ENCODE measurements around the gene PTMS.

Gene PTMS

DNA sequence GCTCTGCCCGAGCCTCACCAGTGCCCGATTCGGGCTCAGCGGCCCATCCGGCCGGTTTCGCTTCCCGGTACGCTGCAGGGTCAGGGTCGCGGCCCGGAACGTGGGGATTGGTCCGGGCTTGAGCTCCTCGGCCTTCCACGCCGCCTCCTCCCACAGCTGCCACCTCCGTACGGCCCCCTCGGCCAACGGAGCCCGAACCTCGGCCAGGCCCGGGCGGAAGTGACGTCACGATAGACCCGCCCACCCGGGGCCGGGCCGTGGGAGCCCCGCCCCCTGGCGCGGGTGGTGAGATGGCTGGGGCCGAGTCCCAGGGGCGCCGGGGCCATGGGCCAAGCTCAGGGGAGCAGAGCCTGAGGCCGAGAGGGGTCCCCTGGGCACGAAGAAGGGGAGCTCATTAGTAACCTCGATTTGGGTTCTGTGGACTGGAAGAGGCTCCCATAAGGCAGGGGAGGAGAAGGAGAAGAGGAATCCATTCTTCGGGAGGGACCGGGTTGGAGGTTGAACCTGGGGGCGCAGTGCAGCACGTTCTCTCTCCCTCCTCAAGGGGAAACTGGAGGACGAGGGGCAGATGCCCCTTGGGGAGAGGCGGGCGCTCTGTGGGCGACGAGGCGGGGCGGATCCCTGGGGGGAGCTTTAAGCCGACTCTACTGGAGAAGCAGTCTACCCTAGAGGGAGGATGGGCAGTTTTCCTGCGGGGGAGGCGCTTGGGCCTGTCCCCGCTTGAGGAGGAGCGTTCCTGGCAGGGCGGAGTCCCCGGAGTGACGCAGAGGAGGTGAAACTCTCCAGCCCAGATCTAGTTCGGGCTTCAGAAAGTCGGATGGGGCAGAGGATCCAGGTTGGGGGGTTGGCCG lies 13.0 kb upstream of the PTMS start, which contains the start of gene MLF2:
Gene MLF2, minus strand, starts transcription at position 221 of the 851 bp plus-strand sequence. CDS start 807 bp downstream, outside the sequence.
- peak; percentile 97 for DNase-seq

DNA sequence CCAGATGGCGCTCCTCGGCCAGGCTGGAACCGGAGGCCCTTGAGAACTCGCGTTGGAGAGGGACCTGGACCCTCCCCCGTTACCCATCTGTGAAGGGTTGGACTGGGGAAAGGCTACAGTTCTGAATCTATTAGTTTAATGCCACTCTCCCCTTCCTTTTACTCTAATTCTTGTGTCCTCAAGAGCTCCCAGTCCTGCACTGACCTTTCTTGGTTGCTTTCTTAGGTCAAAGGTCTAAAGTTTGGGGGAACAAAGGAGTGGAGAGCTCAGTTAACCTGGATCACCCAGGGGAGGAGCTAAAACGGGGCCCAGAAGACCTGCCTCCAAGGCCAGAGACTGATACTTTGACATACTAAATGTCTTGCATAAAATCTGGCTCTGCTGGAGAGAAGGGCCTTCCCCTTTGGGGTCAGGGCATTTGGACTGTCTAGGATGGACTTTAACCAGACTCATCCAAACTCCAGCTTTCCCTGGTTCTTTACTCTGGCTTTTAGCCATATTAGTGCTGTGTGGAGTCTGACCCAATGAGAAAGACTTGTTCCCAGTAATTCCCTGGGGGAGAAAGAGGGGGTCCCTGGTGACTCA lies 12.3 kb upstream of the PTMS start:
- no peak for DNase-seq

DNA sequence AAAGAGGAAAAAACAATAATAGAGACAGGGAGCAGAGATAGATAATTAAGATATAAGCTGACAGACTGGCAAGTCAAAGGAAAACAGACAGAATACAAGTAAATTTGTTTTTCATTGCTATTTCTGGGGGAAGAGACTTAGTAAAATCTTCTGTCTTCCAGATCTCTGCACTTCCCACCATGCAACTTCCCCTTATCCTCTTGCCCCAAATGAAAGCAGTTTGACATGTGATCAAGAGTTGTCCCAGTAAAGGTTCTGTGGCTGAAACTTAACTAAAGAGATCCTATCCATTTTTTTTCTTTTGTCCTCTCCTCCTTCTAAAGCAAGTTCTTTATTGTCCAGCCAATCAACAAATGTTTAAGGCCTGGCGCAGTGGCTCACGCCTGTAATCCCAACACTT lies 11.8 kb upstream of the PTMS start:
- DNase-seq = no peak

DNA sequence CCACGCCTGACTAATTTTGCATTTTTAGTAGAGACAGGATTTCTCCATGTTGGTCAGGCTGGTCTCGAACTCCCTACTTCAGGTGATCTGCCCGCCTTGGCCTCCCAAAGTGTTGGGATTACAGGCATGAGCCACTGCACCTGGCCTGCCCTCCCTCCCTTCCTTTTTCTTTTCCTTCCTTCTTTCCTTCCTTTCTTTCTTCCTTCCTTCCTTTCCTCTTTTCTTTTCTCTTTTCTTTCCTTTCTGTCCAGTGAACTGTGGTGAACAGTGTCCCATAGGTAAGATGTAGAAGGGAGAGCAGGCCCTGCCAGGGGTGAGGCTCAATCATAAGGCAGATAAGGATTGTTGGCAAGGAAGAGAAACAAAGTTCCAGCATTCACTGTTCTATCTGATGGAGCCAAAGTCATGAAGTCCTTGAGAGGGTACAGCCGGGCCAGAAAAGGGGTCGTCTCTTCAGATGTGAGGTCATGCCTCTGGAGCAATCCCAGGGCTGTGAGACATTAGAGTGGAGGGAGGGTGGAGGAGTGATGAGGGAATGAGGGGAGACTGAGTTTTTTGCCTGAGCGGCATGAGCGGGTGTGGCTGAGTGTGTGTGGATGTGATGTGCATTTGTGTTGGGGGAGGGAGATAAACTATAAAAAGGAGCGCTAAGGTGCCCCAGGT lies 9.0 kb upstream of the PTMS start:
- DNase-seq = no peak

DNA sequence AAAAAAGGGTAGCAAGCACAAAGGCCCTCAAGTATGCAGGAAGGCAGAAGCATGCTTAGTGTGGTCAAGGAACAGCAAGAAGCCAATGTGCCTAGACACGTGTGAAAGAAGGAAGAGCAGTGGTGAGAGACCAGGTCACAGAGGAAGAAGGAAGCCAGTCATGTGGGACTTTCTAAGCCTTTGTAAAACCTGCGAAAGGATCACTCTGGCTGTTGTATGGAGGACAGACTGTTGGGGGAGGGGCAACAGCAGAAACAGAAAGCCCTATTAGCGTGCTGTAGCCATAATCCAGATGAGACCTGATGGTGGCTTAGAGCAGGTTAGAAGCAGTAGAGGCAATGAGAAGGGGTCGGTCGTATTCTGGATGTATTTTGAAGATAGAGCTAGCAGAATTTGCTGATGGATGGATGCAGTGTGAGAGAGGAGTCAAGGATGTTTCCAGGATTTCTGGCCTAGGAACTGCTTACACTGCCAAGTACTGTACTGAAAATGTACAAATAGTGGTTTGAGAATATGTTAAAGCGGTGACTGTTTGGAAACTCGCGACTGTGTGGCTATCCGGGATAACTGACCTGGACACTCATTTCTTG lies 7.6 kb upstream of the PTMS start:
- DNase-seq = no peak

DNA sequence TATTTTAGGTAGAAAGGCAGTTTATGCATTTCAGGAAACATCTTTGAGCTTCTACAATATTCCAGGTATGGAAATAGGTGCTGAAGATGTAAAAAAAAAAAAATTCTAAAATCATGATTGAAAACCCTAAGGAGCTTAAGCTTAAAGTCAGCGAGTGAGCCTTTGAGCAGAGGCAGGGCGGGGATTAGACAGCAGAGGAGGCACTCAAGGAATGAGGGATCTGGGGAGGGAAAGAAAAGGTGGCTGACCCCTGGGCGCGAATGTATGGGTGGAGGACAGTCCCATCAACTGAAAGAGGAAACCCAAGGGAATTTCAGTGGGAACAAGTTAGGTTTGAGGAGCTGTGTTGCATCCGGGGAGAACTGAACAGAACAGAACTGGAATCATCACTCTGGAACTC lies 6.4 kb upstream of the PTMS start:
- DNase-seq = no peak

DNA sequence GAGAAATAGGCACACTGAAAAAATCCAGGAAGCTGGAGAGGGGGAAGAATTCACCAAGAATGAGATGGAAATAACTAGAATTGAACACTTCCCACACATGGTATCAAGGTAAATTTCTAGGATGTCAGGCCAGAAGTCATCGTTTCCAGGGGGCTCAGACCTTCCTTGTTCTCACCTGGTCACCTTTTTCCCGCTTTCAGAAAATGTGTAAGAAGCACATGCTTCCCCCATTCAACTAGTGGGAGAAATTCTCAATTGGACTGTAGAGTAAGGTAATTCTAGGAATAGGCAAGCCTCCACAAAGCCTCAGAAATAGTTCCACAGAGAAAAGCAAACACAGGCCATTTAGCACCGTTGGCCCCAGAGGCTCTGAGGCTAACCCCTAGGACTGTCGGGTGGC lies 2.8 kb upstream of the PTMS start:
- no peak for DNase-seq

DNA sequence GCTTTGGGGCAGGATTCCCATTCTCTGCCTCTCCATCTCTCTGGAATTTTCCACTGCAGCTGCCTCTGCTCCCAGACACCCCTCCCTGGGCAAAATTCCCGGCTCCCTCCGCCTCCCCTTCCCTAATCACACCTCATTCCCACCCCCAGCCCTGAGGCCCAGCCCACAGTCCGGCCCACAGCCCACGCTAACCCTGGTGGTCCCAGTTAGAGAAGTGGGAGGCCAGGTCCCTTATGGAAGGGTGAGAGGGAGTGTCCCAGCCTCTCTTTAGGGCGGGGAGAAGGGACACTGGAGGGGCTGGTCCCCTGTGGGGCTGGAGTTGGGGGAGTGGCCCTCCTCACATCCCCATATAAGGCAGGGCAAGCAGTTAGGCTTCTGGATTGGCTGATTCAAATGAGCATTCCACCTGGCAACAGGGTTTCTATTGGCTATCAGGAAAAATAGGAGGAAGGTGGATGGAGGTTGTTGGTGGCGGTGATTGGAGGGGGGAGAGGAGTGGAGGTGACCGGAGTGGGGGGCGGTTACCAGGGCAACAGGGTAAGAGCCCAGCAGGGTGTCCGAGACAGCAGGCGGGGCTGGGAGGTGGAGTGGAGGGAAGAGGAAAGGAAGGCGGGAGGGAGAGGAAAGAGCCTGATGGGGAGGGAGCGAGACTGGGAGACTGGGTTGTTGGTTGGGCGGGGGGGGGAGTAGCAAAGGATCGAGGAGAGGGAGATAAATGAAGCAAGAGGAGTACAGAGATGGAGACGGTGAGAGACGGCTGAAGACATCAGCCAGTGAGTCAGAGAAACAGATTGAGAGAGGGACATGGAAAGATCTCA lies 1.9 kb upstream of the PTMS start:
- peak; percentile 26 for DNase-seq

DNA sequence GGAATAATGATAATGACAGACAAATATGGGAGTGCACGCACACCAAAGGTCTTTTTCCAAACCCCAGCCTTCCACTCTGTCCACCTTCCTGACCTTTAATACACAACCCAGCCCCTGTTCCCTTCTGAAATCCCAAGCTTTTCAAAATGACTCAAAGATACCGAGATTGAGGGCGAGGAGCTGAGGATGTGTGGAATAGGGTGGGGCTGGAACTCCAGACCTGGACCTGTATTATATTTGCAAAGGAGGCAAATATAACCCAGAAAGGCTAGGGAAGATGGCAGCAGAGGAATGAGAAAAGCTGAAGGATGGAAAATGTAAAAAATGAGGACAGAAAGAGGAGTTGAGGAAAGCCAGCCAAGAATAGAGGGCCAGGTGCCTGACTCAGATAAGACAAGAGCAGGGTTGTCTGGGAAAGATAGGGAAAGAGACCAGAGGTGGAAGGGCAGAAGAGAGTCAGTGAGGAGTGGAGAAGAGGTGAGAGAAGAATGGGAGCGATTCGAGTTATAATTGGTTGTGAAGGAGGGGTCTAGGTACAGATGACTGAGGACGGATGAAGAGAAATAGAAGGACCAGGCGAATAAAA lies 1.0 kb upstream of the PTMS start:
- no peak for DNase-seq

DNA sequence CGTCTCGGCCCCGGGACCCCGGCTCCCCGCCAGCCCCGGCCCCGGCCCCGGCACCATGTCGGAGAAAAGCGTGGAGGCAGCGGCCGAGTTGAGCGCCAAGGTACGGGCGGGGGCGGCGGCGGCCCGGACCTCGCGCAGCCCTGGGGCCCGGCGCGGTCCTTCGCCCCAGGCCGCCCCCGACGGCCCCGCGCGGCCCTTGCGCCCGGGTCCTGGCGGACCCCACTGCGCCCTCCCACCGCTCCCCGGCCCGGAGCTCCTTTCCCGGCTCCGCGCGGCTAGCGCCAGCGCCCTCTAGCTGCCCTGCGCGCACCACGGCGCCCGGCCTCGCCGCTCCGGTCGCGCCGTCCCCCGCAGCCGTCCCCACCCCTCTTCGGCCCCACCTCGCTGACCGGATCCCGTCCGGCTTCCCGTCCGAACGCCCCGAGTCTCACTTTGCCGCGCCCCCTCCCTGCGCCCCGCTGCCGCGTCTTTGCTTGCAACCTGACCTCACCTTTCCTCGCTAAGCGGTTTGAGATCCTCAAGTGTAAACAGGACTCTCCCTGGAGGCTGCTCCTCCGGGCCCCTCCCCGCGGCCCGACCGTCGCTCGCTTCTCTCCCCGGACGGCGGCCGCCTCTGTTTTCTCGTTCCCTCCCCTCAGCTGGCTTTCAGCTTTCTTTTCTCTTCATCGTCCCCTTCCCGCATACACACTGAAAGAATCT lies 637 bp downstream of the PTMS start:
- peak; percentile 62 for DNase-seq

DNA sequence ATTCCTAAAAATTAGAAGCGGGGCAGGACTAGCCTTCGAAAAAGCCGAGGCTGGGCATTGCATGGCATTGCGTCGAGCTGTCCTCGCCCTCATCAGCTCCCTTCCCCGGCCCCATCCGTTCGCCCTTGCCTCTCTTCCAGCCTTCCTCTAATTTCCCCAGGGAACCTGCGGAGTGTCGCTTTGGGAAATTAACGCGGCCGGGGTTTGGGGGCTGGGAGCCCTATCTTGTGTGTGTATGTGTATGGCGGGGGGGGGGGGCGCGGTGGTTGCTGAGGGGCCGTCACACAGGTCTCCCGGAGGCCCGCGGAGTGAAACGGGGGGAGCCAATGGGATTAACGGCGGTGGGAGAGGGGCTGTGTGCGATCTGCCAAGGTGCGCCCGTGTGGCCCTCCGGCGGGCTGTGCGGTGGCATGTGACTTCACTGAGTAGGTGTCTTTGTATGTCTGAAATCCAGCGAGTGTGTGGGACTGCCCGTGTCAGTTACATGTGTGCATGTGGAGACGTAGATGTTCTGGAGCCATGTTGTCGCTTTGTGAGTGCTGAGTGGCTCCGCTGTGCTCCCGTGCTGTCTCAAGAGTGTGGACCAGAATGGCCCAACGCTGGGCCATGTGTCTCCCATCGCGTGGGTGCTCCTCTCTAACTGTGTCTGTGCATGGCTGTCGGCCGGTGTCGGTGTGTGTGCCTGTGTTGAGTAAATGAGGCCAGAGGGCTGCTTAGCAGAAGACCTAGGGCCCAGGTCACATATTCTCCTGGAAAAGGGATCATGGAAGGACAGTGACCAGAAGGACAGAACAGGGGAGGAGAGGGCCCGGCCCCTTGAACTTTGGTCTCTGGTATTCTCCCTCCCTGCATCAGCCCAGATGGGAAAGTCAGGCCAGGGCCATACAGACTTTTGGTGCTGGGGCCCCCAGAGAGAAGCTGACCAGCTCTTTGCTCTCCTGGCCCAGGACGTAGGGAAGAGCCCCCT lies 1.5 kb downstream of the PTMS start:
- DNase-seq = no peak

DNA sequence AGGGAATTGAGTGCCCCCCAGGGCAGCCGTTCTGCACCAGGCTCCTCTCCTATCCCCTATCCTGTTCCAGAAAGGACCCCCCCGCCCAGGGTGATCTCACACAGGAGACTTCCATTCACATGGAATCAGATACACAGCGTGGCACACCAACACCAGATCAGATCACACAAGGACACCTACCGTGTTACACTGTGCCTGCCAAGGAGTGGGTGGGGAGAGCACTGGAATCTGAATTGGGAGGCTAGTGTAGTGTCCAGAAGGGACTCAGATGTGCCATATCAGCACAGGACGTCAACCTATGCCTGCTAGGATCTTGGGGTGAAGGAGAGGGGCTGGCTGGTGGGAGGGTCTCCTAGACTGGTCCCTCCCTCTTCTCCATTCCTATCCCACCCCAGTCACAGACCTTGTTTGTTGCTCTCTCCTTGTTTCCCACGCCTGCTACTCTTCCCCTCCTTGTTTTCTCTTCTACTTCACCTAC lies 2.3 kb downstream of the PTMS start:
- DNase-seq = no peak

DNA sequence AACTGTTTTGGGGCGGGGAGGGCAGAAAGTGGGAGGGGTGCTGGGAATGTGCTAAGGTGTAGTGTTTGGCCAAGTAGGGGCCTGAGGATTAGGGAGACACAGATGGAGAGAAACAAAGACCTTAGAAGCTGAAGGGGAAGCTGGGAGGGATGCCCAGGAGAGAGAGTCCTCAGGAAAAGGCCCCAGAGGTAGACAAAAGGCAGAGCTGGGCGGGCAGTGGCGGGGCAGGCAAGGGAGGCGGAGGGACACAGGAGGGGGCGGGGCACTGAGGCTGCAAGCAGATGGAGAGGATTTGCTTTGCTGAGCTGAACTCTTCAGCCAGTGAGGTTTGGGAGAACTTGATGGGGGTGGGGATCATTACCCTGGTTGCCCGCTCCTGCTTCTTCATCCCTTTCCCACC lies 2.8 kb downstream of the PTMS start:
- no peak for DNase-seq

DNA sequence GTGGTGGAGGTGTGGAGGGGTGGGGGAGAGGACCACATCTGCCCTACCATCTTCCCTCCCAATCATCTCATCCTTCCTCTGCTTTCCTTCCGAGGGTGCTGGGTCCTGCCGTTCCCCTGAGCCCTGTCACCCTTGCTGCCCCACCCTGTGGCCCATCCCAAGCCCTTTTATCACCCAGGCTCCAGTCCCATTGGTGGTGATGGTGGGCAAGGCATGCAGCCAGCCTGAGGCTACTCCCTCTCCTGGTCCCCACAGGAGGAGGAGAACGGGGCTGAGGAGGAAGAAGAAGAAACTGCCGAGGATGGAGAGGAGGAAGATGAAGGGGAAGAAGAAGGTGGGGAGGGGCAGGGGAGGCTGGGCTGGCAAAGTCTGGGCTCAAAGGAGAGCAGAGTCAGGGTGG lies 3.5 kb downstream of the PTMS start:
- DNase-seq = no peak

DNA sequence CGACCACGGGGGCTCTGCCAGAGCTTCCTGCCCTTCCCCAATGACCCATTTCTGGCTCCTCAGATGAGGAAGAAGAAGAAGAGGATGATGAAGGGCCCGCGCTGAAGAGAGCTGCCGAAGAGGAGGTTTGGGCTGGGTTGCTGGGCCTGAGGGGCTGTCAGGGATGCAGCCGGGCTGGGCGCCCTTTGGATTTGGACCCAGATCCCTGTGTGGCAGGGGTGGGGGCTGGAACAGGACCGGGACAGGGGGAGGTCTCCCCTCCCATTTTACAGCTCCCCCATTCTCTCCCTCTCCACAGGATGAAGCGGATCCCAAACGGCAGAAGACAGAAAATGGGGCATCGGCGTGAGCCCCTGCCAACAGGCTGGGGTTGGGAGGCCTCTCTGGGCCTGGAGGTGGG lies 3.9 kb downstream of the PTMS start:
- no peak for DNase-seq

DNA sequence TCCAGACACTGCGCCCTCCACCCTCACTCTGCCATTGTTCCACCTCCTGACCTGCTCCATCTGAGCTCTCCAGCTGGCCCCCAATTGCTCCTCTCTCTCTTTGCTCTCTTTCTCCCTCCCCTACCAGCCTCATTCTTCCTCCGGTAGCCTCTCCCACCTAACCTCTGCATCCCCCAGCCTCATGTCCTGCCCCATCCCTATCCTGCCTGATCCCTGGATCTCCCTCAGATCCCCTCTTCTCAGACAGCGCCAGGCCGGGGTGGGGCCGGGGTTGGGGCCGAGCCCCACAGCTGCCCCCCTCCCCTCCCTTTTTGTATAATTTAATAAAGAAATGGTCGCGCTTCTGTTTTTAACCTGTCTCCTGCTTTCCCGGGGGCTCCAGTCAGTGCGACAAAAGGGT lies 4.4 kb downstream of the PTMS start:
- DNase-seq = no peak

DNA sequence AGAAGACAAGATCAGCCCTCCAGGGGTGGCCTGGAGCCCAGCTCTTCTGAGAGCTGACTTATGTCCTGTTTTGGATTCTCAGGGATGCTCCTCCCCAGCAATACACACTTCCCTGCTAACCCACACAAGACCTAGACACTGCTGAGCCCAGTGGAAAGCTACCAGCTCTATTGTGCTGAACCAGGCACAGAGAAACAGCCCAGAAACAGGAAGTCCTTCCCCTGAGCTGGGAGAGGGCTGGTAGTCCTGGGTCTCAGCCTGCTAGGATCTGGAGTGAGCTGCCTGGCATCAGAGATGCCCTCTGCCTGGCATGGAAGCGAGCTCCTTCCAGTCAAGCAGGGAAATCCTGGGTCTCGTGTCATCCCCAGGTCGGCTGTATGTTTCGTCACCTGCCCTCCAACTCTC lies 4.9 kb downstream of the PTMS start:
- DNase-seq = no peak

DNA sequence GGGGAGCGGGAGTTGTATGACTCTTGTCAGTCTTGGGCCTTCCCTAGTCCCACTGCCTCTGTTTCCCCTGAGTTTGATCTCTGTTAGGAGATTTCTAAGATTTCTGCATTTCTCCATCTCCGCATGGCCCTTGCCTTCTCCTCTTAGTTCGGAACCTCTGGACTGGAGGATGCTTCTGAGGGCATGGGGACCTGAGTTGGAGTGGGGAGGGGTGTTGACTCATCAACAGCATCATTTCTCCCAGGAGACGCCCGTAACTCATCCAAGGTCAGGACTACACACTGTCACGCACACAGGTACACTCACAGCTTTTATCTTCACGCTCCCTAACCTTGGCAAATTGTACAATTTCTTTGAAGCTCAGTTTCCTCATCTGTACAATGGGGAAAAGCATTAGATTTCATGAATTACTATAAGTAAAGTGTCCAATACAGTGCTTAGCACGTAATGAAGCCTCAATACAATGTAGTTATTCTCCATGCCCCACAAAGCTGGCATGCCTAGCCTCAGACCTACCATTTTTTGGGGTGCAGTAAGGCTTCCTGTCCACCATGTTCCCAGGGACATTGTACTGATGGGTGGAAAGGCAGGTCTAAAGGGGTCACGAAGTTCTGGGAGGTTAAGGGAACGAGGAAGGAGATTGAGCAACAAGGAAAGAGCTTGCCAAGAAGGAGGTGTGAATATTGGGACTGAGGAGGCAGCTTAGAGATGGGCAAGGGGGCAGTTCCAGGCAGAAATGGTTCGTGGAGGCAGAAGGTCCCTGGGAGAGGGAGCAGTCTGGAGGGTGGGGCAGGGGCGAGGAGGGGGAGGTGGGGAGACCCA lies 5.6 kb downstream of the PTMS start:
- no peak for DNase-seq

DNA sequence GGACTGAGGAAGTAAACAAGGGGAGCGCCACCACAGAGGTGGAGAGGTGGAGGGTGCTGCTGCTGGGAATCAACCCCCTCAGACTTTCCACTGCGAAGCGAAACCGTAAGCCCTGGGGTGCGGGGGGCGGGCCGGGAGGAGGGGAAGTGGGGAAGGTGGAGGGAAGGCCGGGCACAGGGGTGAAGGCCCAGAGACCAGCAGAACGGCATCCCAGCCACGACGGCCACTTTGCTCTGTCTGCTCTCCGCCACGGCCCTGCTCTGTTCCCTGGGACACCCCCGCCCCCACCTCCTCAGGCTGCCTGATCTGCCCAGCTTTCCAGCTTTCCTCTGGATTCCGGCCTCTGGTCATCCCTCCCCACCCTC lies 6.2 kb downstream of the PTMS start, which contains the start of gene LAG3:
Gene LAG3, plus strand, starts transcription at position 190 of the 365 bp plus-strand sequence. CDS start 333 bp downstream, outside the sequence.
- peak; percentile 60 for DNase-seq

Data from stimulated activated CD4-positive, alpha-beta T cell treated with anti-CD3 and anti-CD28 coated beads, Interleukin-4, amount 100 ng/mL, for 1 hour (primary cell).